B cell (primary cell): ENCODE measurements around the gene CANT1. TPM values are rescaled to one million over a fixed set of nuclear protein-coding genes. Genes with fewer than 3 reads are reported as not detected.
"Not testable (repeated sequence)": the region's sequence is repeated elsewhere in the genome, so short reads cannot be mapped to it uniquely, and the experiment has no call there.

Source experiments
- ATAC-seq: fragments of 200-7000 bp; cut with Tn5 transposase; one replicate; pipeline ENCODE4 v1.10.0; 2021; ENCODE audit warnings: low read depth, mild to moderate bottlenecking, moderate number of reproducible peaks, moderate library complexity
- CTCF ChIA-PET: fragments of 350-600 bp; sonication (Branson Sonifier 250); formaldehyde crosslinking; loops from one replicate; lab custom pipeline; 2021; ENCODE audit warnings: antibody characterized with exemption, inconsistent platforms; lab: Charles Lee
- POLR2A ChIA-PET: fragments of 350-600 bp; sonication (Branson Sonifier 250); formaldehyde crosslinking; loops from one replicate; lab custom pipeline; 2021; ENCODE audit warnings: antibody characterized with exemption; lab: Charles Lee
- DNase-seq: peaks from one replicate; pipeline ENCODE4 v3.0.0; 2013
- H2AFZ ChIP-seq: 2 replicates; pipeline ENCODE4 v1.6.1; 2012; ENCODE audit warnings: mild to moderate bottlenecking, low read depth, low read length; ENCODE audit not compliant: insufficient read depth, poor library complexity, severe bottlenecking
- H3K27ac ChIP-seq, 2 donors: 1 replicate in 1 of 2; 2 replicates in 1 of 2; pipeline ENCODE4 v1.5.1; 2012 to 2013; ENCODE audit warnings: low read length in 2 of 2, mild to moderate bottlenecking in 2 of 2, moderate library complexity in 1 of 2
- H3K27me3 ChIP-seq, 4 experiments: fragments of 200-600 bp in 1 of 4; sonication (generic) in 1 of 4; replicated peaks in 1 of 4; 1 replicate in 2 of 4; 2 replicates in 2 of 4; pipeline versions ENCODE4 v1.6.1 to v1.7.0; 2013 to 2016; ENCODE audit warnings: low read length in 3 of 4, mild to moderate bottlenecking in 2 of 4, mixed read lengths in 1 of 4, moderate library complexity in 1 of 4; ENCODE audit not compliant: insufficient read depth in 4 of 4, control insufficient read depth in 3 of 4; ENCODE audit errors: control extremely low read depth in 1 of 4
- H3K36me3 ChIP-seq, 2 experiments: replicated peaks in 1 of 2; 1 replicate in 1 of 2; 2 replicates in 1 of 2; pipeline versions ENCODE4 v1.6.1 to v1.7.1; 2013; ENCODE audit warnings: low read length in 1 of 2; ENCODE audit not compliant: insufficient read depth in 2 of 2, control insufficient read depth in 1 of 2; ENCODE audit errors: control extremely low read depth in 1 of 2, extremely low read depth in 1 of 2
- H3K4me1 ChIP-seq, 2 donors: fragments of 200-600 bp in 1 of 2; sonication (generic) in 1 of 2; 1 replicate in 1 of 2; 2 replicates in 1 of 2; pipeline versions ENCODE4 v1.5.1 to v1.6.1; 2013 to 2017; ENCODE audit warnings: low read length in 2 of 2; ENCODE audit not compliant: control insufficient read depth in 2 of 2, insufficient read depth in 2 of 2
- H3K4me2 ChIP-seq: replicated peaks from 2 replicates; pipeline ENCODE3; 2012; ENCODE audit warnings: mild to moderate bottlenecking, low read depth, low read length; ENCODE audit not compliant: poor library complexity, severe bottlenecking
- H3K4me3 ChIP-seq, 5 experiments: fragments of 200-600 bp in 1 of 5; sonication (generic) in 1 of 5; 1 replicate in 3 of 5; 2 replicates in 2 of 5; pipeline versions ENCODE4 v1.5.1 to v1.7.0; 2011 to 2016; ENCODE audit warnings: low read length in 4 of 5, mild to moderate bottlenecking in 4 of 5, low read depth in 2 of 5, control low read depth in 1 of 5, moderate library complexity in 1 of 5; ENCODE audit not compliant: insufficient read depth in 1 of 5; ENCODE audit errors: control extremely low read depth in 1 of 5, extremely low read depth in 1 of 5
- H3K79me2 ChIP-seq: fragments of 200-600 bp; sonication (generic); one replicate; pipeline ENCODE4 v1.6.0; 2016; ENCODE audit warnings: low read length; ENCODE audit not compliant: control insufficient read depth, insufficient read depth
- H3K9ac ChIP-seq: fragments of 200-600 bp; sonication (generic); 2 replicates; pipeline ENCODE4 v1.6.1; 2017; ENCODE audit warnings: mild to moderate bottlenecking, low read length, moderate library complexity
- H3K9me3 ChIP-seq, 3 donors: one replicate each; pipeline versions ENCODE4 v1.6.1 to v1.7.1; 2013; ENCODE audit warnings: low read length in 2 of 3; ENCODE audit not compliant: control insufficient read depth in 2 of 3, insufficient read depth in 1 of 3; ENCODE audit errors: control extremely low read depth in 1 of 3
- H4K20me1 ChIP-seq: 2 replicates; pipeline ENCODE4 v1.6.0; 2012; ENCODE audit warnings: mild to moderate bottlenecking, low read length; ENCODE audit not compliant: insufficient read depth, control insufficient read depth, poor library complexity, severe bottlenecking
- H3K27ac Mint-ChIP-seq: one replicate; pipeline ENCODE4 v1.8.0; 2021; ENCODE audit warnings: mixed read lengths
- H3K27me3 Mint-ChIP-seq: one replicate; pipeline ENCODE4 v1.8.0; 2021; ENCODE audit warnings: mixed read lengths
- H3K4me1 Mint-ChIP-seq: one replicate; pipeline ENCODE4 v1.8.0; 2021; ENCODE audit warnings: mixed read lengths
- H3K4me3 Mint-ChIP-seq: one replicate; pipeline ENCODE4 v1.8.0; 2021; ENCODE audit warnings: mixed read lengths
- H3K9me3 Mint-ChIP-seq: one replicate; pipeline ENCODE4 v1.8.0; 2022; ENCODE audit warnings: mixed read lengths; ENCODE audit not compliant: insufficient read depth
- CTCF ChIP-seq: fragments of 200-600 bp; IDR thresholded peaks from one replicate; pipeline ENCODE4 v1.8.0; 2022; ENCODE audit warnings: antibody characterized with exemption, mild to moderate bottlenecking
- EZH2 ChIP-seq: IDR thresholded peaks from 2 replicates; pipeline ENCODE4 v1.6.1; 2012; ENCODE audit warnings: borderline replicate concordance, low read depth, mild to moderate bottlenecking, moderate library complexity, low read length; ENCODE audit not compliant: insufficient read depth, poor library complexity, severe bottlenecking
- WGBS: methylation state at CpG from one replicate; pipeline ENCODE4 v1.1.5; 2013; ENCODE audit warnings: missing lambda C conversion rate; ENCODE audit not compliant: insufficient coverage; 5-methylcytosine and 5-hydroxymethylcytosine counted together
- intact Hi-C: fragments of 100-400 bp; cut with micrococcal nuclease; formaldehyde crosslinking; loops from one replicate; pipeline ENCODE4 v1.10.0; 2022
- polyA plus RNA-seq: library from polyadenylated mRNA; depleted of rRNA; stranded (reverse); fragments of >200 nt; gene quantifications from 2 replicates; pipeline ENCODE4 v1.2.3, GENCODE V29; 2012
- total RNA-seq, 2 donors: library from RNA; stranded (reverse); fragments of 120-200 nt in 1 of 2; gene quantifications; 1 replicate in 1 of 2; 2 replicates in 1 of 2; pipeline versions ENCODE4 v1.2.3 to v1.2.4, GENCODE V29; 2013 to 2022

The CANT1 gene
- total and polyA plus RNA-seq, 2 donors (not counting 1 experiment from before 2014, with no cell fraction given), result 17.3 to 44.2 TPM

DNA sequence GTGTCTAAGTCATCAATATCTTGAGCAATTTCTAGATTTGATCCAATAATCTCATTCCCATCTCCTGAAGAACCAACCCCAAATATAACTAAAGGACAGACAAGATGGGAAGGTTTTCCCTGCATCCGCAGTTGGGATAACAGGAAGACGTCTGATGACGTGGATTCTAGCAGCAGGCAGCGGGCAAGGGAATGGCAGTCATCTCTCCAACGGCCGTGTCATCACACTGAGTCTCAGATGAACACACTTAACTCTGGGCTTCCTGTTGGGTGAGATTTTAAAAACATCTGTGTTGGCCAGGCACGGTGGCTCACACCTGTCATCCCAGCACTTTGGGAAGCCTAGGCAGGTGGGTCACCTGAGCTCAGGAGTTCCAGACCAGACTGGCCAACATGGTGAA lies 63.4 kb downstream of the CANT1 start:
- H3K4me3 Mint-ChIP-seq, result no peak overlapping the region
- intact Hi-C loops, result no loop called here
- ATAC-seq, result no peak

GRCh38 chr17:78945455-78945854 lies 64.1 kb downstream of the CANT1 start:
- H3K27ac Mint-ChIP-seq, H3K4me3 ChIP-seq, DNase-seq, H4K20me1 ChIP-seq, H3K27me3 ChIP-seq, H3K9me3 Mint-ChIP-seq, H3K27me3 Mint-ChIP-seq, H3K4me3 Mint-ChIP-seq, H3K4me2 ChIP-seq, intact Hi-C loops, POLR2A ChIA-PET, H2AFZ ChIP-seq, H3K27ac ChIP-seq, H3K9ac ChIP-seq, H3K79me2 ChIP-seq, H3K36me3 ChIP-seq, ATAC-seq: not testable (repeated sequence)
- peaks cover 15% of the 10 kb centered on the region for H3K4me1 Mint-ChIP-seq
- 87% methylated on average over 8 of the region's 12 CpGs for WGBS
- CTCF ChIA-PET, result interaction anchor here (0.6 kb wide), 1 partner anchor 14 kb away, joined by 3 read pairs; no protein-coding TSS in a partner anchor
- Histone ChIP-seq H3K4me1 (peaks cover 0 to 11% of the 10 kb centered on the region in 2 donors), H3K9me3 (peaks cover 0 to 11% (median 8%) of the 10 kb centered on the region in 3 donors)

More for the DNA sequence above, 63.4 kb downstream of the CANT1 start:
- no peak overlapping the region for H3K27ac ChIP-seq
- peaks cover 0 to 11% of the 10 kb centered on the region in 2 donors for H3K4me1 ChIP-seq
- H3K4me1 Mint-ChIP-seq, result peaks cover 15% of the 10 kb centered on the region
- H3K9ac ChIP-seq, result no peak overlapping the region
- ChIA-PET CTCF (interaction anchor here (1.5 kb wide), 1 partner anchor 80 kb away, joined by 3 read pairs; no protein-coding TSS in a partner anchor), POLR2A (no interaction called here)
- peaks cover 0 to 13% (median 1%) of the 10 kb centered on the region in 4 experiments for H3K27me3 ChIP-seq
- peaks cover 0 to 18% (median 14%) of the 10 kb centered on the region in 3 donors for H3K9me3 ChIP-seq
- no peak overlapping the region for H3K4me2 ChIP-seq
- H3K9me3 Mint-ChIP-seq, result peaks cover 1% of the 10 kb centered on the region
- 75% methylated on average over 6 of the region's 7 CpGs for WGBS
- no peak overlapping the region for H3K27ac Mint-ChIP-seq
- no peaks in the 10 kb centered on the region for H4K20me1 ChIP-seq
- no peak for DNase-seq
- no peaks in the 10 kb centered on the region for H3K79me2 ChIP-seq
- H3K36me3 ChIP-seq, result no peaks in the 10 kb centered on the region
- H3K27me3 Mint-ChIP-seq, result peaks cover 10% of the 10 kb centered on the region
- TF ChIP-seq EZH2, result no peak
- TF ChIP-seq CTCF, result no peak
- H2AFZ ChIP-seq, result no peak overlapping the region
- no peak overlapping the region for H3K4me3 ChIP-seq
